Measurements from ENCODE around the gene VSIG10L.

DNA sequence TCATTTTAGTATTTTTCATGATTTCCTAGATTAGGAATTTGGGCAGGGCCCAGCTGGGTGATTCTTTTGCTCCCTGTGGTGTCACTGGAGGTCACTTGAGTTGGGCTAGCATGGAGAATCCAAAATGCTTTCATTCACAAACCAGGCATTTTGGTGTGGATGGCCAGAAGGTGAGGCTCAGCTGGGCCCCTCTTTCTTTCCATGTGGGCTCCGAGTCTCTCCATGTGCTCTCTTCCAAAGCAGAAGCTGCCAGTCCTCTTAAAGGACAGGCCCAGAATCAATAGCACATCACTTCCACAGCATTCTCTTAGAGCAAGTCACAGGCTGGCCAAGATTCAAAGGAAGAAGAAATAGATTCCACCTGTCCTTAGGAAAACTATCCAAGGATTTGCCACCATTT is 52.3 kb downstream of the VSIG10L start:
- no peak for TF ChIP-seq CTCF (conservative IDR thresholded peaks at IDR 0.05; ENCODE audit: low read length)
- TF ChIP-seq EZH2phosphoT487 (IDR thresholded peaks at IDR 0.05; ENCODE audit: borderline replicate concordance, low read depth, low read length), result no peak
